Measurements from ENCODE around the gene IDI1.

Gene IDI1

DNA sequence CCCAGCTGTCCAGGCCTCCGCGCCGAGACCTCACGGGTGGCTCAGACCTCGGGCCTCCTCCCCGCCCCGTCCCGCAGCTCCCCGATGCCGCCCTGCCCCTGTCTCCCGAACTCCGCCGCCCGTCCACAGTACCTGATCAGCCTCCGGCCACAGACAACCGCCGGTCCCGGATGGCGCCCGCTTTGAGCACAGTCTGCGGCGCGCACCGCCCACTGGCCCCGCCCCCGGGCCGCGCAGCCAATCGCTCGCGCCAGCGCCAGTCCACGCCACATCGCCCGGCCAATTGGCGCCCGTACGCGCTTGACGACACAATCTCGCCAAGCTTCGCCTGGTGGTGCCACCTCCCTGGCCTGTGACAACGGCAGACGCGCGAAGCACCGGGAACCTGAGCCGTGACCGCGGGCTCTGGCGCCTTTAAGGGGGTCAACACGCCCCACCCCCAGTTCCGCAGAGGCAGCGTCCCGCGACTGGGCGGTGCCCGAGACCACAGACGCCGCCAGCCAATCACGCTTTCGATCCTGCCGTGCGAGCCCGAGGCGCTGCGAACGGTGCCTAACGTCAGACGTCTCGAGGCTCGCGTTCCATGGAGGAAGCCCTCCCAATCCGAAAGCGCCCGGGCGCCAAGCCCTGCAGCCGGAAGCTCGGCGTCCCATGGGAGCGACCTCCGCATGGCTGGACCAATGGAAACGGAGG, at the start of gene IDI1:
TSS of gene IDI1 (minus strand) at position 388 of the 693 bp plus-strand sequence. CDS start at position 272, 116 bp downstream.
- peak within 1 kb of the TSS; percentile 96 for H3K27ac ChIP-seq
- no peak for TF ChIP-seq ZFX (IDR thresholded peaks at IDR 0.05; ENCODE audit: borderline replicate concordance)
- TF ChIP-seq, protein P1, sequence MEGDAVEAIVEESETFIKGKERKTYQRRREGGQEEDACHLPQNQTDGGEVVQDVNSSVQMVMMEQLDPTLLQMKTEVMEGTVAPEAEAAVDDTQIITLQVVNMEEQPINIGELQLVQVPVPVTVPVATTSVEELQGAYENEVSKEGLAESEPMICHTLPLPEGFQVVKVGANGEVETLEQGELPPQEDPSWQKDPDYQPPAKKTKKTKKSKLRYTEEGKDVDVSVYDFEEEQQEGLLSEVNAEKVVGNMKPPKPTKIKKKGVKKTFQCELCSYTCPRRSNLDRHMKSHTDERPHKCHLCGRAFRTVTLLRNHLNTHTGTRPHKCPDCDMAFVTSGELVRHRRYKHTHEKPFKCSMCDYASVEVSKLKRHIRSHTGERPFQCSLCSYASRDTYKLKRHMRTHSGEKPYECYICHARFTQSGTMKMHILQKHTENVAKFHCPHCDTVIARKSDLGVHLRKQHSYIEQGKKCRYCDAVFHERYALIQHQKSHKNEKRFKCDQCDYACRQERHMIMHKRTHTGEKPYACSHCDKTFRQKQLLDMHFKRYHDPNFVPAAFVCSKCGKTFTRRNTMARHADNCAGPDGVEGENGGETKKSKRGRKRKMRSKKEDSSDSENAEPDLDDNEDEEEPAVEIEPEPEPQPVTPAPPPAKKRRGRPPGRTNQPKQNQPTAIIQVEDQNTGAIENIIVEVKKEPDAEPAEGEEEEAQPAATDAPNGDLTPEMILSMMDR (IDR thresholded peaks at IDR 0.05): no peak

DNA sequence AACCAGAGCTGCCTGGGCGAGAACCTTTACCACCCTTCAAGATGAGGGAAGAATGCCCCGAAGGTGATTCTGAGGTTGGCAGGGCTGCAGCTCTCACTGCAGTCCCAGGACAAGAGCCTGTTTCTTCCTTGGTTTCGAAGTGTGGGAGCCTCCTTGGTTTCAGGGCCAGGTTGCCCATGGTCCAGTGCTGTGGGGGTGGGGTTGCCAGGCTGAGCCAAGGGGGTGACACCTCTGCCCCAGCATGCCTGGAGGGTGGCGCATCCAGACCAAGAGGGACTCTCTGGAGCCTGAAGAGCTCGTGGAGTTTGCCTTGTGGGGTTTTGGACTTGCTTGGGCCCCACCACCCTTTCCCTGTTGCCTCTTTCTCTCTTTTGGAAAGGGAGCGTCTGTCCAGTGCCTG, 48.5 kb upstream of the IDI1 start:
- TF ChIP-seq, protein P1 (IDR thresholded peaks at IDR 0.05): no peak
- no peak for TF ChIP-seq ZFX (IDR thresholded peaks at IDR 0.05; ENCODE audit: borderline replicate concordance)

DNA sequence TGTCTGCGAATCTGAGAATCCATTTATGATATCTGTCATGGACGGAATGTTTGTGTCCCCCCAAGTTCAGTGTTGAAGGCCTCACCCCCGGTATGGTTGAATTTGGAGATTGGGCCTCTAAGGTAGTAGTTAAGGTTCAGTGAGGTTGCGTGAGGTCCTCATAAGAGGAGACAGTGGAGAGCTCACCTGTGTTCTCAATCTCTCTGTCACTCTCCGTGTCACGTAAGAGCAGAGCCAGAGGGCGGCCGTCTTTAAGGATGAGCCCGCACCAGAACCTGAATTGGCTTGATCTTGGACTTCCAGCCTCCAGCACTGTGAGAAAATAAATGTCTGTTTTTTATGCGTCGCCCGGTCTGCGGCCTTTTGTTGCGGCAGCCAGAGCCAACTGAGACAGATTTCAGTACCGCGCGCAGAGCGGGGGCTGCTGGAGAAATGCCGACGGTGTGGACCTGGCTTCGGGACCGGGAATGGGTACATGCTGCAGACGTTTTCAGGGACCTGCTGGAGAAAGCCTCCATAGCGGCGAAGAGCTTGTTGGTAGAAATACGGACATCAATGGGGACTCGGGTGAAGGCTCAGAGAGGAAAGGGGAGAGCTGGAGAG, 47.5 kb upstream of the IDI1 start:
- no peak overlapping the region for H3K27ac ChIP-seq
- no peak for TF ChIP-seq ZFX (IDR thresholded peaks at IDR 0.05; ENCODE audit: borderline replicate concordance)
- TF ChIP-seq, protein P1 (IDR thresholded peaks at IDR 0.05): no peak

More for the DNA sequence above, 48.5 kb upstream of the IDI1 start:
- no peak overlapping the region for H3K27ac ChIP-seq

DNA sequence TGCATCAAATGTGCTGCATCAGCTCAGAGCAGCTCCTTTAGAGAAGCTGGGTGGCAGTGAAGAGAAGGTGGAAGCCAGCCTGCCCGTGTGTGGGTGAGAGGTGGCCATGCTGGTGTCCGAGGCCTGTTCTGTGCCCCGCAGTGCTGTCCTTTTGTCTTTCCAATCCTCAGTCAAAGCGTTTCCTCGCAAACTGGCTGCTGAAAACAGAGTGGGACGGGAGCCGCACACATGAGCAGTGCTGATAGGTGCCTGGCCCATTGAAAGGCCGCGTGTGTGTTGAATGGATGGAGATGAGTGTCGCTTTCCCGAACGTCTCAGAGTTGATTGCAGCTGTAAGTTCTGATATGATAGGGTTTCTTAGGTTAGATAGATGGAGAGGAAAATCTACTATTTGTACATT, 46.6 kb upstream of the IDI1 start:
- TF ChIP-seq, protein P1 (IDR thresholded peaks at IDR 0.05): no peak
- TF ChIP-seq ZFX (IDR thresholded peaks at IDR 0.05; ENCODE audit: borderline replicate concordance): no peak
- no peak overlapping the region for H3K27ac ChIP-seq

DNA sequence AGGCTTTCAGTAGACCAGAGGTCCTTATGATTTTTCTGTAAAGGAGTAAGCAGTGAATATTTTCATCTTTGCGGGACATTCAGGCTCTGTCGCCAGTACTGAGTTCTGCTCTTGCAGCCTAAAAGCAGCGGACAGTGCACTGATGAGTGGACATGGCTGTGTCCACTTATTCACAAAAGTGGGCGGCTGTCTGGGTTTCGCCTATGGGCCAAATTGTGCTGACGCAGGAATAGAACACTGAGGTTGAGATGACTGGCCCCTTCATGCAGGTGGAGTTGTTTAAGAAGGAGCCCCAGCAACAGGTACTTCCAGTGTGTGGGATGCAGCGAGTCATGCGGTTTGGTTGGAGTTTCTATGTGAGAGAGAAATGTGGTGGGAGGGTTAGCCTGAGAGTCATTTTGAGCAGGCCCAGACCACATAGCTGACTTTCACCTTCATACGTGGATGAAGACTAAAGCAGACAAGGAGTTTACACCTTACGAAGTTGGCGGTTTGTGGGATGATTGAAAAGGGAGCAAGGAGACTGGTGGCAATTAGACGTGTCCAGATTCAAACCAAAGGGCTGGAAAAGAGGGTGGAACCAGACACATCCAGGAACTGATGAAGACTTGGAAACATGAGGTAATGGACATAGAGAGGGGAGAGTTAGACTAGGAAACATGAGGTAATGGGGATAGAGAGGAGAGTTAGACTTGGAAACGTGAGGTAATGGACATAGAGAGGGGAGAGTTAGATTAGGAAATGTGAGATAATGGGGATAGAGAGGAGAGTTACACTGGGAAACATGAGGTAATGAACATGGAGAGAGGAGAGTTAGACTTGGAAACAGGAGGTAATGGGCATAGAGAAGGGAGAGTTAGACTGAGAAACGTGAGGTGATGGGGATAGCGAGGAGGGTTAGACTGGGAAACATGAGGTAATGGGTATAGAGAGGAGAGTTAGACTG, 45.5 kb upstream of the IDI1 start:
- no peak overlapping the region for H3K27ac ChIP-seq
- no peak for TF ChIP-seq ZFX (IDR thresholded peaks at IDR 0.05; ENCODE audit: borderline replicate concordance)
- TF ChIP-seq, protein P1 (IDR thresholded peaks at IDR 0.05): no peak

DNA sequence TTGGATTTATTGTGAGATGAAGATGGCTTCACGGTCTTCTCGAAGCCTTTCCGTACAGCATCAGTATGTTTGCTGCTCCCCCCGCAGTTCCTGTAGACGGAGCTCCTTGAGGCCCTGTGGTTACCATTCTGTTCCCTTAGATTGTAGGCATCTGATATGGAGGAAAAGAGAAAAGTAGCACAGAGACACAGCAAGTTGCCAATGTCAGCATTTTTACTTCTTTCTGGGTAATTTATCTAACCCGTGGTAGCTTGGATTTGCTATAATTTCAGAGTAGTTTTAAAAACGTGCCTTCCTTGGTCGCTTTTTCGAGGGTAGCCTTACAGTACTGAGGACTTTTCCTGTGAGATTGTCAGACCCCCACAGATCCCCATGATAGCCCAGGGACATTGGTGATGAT, 44.8 kb upstream of the IDI1 start:
- no peak overlapping the region for H3K27ac ChIP-seq
- TF ChIP-seq, protein P1 (IDR thresholded peaks at IDR 0.05): no peak
- no peak for TF ChIP-seq ZFX (IDR thresholded peaks at IDR 0.05; ENCODE audit: borderline replicate concordance)
